HG02938 (cell line): Measurements from ENCODE around the gene PCCB.
A peak's percentile ranks its signal among the peaks of the same experiment; 100 is the strongest.
"Not testable (repeated sequence)": the region's sequence is repeated elsewhere in the genome, so short reads cannot be mapped to it uniquely, and the experiment has no call there.

ENCODE experiments used
- ATAC-seq: cut with Tn5 transposase; IDR thresholded peaks from one replicate; pipeline ENCODE4 v1.9.1; 2021; ENCODE audit warnings: mild to moderate bottlenecking, moderate library complexity; ENCODE audit not compliant: unreplicated experiment

Gene PCCB

DNA sequence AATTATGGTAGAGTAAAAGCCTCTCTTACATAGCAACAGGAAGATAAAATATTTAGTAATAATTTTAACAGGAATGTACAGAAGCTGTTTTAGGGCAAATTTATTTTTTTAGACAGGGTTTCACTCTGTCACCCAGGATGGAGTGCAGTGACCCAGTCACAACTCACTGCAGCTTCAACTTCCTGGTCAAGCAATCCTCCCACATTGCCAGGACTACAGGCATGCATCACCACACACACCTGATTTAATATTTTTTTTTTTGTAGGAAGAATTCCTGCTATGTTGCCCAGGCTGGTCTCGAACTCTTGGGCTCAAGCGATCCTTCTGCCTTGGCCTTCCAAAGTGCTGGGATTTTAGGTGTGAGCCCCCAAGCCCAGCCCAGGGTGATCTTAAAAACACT lies 61.1 kb downstream of the PCCB start:
- ATAC-seq: no peak

GRCh38 chr3:136311968-136312367 lies 61.8 kb downstream of the PCCB start:
- no peak for ATAC-seq

- ATAC-seq: no peak
Observed at GRCh38 chr3:136326316-136326715, 76.2 kb downstream of the PCCB start.

DNA sequence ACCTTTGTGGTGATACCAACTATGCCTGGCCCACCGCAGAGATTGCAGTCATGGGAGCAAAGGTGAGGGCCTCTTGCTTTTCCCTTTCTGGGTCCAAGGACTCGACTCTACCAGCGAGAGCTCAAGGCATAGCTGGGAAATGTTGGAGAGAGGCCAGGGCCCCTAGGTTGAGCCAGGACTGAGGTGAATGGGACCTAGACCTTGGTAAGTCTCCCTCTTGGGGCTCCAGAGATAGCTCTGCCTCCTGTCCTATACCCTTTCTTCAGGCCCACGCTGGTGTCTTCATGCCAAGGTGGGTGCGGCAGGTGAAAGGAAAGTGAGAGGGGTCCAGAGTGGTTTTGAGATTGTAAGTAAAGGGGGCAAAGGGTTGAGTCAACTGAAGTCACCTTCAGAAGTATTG lies 77.5 kb downstream of the PCCB start:
- ATAC-seq: no peak

DNA sequence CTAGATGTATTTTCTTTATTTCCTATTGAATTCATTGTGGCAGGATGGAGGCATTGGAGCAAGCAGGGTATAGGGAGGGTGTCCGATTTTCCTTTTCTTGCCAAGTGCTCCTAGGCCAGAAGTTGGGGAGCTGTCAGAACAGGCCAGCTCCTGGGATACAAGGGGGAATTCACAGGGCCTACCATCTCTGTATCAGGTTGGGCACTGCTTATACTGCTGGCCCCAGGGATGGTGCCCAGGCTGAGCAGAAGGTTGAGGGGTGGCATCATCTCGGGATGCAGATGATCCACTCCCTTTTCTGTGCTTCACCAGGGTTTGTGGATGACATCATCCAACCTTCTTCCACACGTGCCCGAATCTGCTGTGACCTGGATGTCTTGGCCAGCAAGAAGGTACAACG lies 79.5 kb downstream of the PCCB start:
- ATAC-seq: no peak

GRCh38 chr3:136330900-136331299 lies 80.8 kb downstream of the PCCB start:
- no peak for ATAC-seq

- ATAC-seq: no peak
Observed at GRCh38 chr3:136332302-136332701, 82.2 kb downstream of the PCCB start.

DNA sequence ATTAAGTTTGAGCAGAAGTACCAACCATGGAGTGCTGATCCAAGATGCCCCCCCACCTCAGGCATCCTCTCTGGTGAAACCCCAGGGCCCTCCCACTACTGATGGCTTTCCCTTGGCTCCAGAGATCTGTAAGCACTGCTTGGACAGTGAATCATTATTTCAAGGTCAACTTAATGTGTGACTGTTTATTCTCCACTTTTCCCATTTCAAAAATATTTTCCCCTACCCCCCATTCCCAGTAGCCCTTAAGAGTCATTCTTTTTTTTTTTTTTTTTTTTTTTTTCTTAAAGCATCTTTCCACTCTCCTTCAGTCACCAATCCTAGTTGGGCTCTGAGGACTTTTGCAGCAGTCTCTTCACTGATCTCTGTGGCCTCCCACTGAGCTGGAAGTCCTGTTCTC lies 82.6 kb downstream of the PCCB start:
- no peak for ATAC-seq

GRCh38 chr3:136334209-136334608 lies 84.1 kb downstream of the PCCB start:
- no peak for ATAC-seq

GRCh38 chr3:136334726-136335125 lies 84.6 kb downstream of the PCCB start:
- not testable (repeated sequence) for ATAC-seq

DNA sequence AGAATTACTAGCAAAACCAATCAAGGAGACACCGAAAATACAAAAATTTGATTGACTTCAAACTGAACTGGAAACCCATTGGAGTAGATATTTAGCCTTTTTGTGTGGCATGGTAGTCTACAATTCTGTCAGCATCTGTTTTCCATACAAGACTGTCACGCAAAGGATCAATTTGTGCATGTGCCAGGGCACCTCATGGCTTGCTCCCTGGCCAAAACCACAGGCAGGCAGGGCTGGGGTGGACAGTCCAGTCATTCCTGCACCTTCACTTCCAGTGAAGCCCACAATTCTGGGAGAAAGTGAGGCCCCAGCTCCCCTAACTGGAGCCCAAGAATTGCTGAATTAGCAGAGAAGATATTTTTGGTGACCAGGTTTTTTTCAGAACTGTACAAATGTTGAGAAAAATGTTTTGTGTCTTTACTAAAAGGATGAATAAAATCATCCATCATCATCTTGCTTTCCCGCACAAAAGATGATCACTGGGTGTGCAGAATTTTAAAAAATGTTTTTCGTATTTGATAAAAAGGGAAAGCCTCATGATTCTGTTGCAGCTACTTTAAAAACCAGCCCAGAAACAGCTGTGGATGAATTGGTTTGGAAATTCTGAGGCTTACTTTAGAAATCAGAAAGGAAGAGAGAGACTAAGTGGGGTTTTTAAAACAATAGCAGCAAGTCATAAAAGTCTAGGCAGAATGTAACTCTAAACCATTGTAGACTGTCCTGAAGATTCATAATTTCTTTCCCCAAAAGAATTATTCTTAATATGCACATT lies 86.4 kb downstream of the PCCB start:
- ATAC-seq: no peak

- no peak for ATAC-seq
Observed at GRCh38 chr3:136343446-136343845, 93.3 kb downstream of the PCCB start.

- ATAC-seq: no peak
Observed at GRCh38 chr3:136343873-136344555, 93.9 kb downstream of the PCCB start.

DNA sequence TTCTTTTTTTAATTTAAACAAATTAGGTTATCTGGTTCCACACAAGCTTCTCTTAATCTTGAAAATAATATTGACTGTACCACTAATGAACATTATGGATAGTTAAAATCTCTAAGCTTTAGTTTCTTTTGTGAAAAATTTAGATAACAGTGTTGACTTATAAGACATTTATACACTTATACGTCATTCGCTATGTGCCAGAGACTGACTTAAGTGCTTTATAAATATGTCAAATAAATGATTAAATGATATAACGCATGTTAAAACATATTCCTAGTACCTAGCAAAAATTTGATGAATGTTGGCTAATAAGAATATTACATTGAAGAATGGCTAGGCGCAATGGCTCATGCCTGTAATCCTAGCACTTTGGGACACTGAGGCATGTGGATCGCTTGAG lies 96.3 kb downstream of the PCCB start:
- no peak for ATAC-seq

- no peak for ATAC-seq
Observed at GRCh38 chr3:136350132-136350531, 100.0 kb downstream of the PCCB start.

DNA sequence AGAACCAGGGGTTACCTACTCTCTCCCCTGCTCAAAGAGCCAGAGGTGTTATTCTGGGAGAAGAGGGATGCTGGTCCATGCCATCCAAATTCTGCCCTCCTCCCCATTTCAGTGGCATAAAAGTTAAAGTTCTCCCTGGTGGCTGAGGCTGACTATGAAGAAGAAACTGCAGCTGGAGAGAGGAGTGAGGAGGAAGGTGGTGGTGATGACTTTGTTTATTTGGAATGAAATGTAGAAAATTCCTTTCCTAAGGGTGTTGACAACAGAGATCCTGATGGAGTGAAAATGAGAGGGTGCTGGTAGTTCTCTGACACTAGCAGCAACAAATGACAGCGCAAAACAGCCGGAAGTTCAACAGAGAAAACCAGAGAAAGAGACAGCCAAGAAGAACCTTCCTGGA lies 100.4 kb downstream of the PCCB start:
- no peak for ATAC-seq

DNA sequence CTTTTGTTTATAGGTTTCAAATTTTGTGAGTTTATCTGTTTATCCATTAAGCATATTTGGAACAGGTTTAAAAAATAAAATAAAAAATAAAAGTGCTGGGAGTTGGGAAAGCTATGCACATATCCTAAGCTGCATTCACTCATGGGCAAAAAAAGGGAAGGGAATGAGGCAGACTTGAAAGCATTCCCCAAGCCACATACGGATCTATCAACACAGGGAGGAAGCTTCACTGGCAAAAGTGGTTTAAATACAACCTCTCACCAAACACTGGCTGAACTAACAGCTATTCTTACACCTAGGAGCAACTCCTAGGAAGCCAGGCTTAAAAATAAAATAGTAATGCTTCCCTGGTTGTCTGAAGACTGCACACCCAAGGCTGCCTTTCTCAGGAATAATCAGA lies 101.2 kb downstream of the PCCB start:
- no peak for ATAC-seq

GRCh38 chr3:136351905-136352304 lies 101.8 kb downstream of the PCCB start:
- no peak for ATAC-seq

DNA sequence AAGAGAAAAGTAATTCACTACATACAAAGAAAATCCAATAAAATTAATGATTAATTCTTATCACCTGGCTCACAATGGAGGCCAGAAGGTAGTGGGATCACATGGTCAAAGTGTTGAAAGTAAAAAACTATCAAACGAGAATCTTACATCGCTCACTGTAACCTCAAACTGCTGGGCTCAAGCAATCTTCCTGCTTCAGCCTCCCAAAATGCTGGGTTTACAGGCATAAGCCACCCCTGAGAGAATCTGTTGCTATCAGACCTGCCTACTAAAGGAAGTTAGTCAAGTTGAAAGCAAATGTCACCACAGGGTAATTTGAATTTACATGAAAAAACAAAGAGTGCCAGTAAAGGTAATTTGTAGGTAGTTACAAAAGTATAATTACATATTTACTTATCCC lies 103.3 kb downstream of the PCCB start:
- ATAC-seq: peak; percentile 86

- ATAC-seq: no peak
Observed at GRCh38 chr3:136366289-136366688, 116.1 kb downstream of the PCCB start.

- not testable (repeated sequence) for ATAC-seq
Observed at GRCh38 chr3:136375800-136376199, 125.7 kb downstream of the PCCB start.

- no peak for ATAC-seq
Observed at GRCh38 chr3:136377508-136377907, 127.4 kb downstream of the PCCB start.

DNA sequence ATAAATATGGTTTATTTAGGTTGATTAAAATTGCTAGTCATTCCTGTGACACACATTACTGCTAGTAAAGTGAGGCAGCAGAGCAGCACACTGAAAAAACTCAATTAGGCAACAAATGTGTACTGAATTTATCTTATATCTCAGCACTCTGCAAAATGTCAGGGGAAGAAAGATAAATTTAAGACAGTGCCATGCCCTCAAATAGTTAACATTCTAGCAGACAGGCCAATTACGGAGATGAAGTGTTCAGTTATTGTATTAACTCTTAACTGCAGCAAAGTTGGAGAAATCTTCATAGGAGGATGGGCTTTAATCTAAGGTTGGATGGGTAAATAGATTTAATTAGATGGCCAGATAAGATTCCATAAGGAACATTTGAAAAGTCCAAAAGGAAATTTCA lies 127.9 kb downstream of the PCCB start:
- no peak for ATAC-seq
